ENCODE measurements around the gene CDC14B.
"Not testable (repeated sequence)": the region's sequence is repeated elsewhere in the genome, so short reads cannot be mapped to it uniquely, and the experiment has no call there.

The CDC14B gene

GRCh38 chr9:96626912-96627311, 7.3 kb upstream of the CDC14B start:
- no peak for DNase-seq (ENCODE audit: low spot score)

GRCh38 chr9:96621618-96622017, 2.0 kb upstream of the CDC14B start:
- no peak for DNase-seq (ENCODE audit: low spot score)

- DNase-seq (ENCODE audit: low spot score), result no peak
Measured at GRCh38 chr9:96620832-96621269, 1.2 kb upstream of the CDC14B start.

DNA sequence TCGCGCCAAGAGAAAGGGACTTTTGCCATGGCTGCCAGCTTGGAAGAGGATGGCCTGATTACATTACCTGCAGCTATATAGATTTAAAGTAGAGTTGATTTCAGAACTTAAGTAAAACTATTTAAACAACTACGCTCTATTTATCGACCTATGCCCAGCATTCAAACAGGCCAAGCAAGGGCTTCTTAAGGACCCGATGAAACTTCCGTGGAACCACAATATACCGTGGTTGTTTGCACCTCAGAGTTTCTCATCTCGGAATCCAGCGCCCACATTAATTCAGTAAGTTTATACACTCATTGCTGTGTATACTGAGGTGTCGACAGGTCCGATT, 505 bp upstream of the CDC14B start:
- DNase-seq (ENCODE audit: low spot score), result no peak

- no peak for DNase-seq (ENCODE audit: low spot score)
Measured at GRCh38 chr9:96619124-96619465, 548 bp downstream of the CDC14B start.

DNA sequence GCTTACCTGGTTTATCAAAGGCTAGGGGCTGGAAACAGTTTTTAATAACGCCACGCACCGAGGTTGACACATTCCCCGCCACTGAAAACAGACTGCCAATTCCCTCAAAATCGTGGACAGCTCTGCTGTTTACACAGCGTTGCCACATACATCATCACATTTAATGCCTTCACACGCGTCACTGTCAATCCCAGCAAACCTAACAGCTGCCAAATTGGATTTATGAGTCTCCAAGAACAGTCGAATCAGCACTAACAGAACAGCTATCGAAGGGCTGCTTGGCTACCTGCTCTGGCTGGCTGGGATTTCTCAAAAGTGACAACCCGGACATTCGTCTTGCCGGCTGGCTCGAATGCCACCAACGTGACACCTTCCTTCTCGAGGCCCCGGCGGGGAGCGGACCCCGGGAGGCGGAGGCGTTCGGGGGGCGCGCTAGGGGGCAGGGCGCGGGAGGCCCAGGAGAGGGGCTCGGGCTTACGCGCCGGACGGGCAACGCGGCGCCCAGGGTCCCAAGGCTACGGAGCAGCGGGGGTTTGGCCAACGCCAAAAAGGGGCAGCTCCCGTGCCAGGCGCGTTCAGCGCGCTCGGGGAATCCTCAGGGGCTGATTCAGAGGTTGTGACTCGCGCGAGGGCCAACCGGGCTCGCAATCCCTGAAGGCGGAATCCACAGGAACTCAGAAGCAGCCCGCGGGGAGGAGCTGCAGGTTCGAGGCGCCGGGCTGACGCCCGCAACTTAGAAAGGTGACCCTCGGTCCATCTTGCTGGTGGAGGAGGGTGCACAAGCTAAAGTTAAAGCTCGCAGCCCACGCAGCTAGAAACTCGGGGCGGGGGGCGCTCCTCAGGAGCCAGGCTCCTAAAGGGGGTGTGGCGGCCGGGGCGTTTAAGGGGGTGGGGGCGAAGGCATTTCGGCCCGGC, 1.2 kb downstream of the CDC14B start:
- DNase-seq (ENCODE audit: low spot score), result peak; percentile 71

DNA sequence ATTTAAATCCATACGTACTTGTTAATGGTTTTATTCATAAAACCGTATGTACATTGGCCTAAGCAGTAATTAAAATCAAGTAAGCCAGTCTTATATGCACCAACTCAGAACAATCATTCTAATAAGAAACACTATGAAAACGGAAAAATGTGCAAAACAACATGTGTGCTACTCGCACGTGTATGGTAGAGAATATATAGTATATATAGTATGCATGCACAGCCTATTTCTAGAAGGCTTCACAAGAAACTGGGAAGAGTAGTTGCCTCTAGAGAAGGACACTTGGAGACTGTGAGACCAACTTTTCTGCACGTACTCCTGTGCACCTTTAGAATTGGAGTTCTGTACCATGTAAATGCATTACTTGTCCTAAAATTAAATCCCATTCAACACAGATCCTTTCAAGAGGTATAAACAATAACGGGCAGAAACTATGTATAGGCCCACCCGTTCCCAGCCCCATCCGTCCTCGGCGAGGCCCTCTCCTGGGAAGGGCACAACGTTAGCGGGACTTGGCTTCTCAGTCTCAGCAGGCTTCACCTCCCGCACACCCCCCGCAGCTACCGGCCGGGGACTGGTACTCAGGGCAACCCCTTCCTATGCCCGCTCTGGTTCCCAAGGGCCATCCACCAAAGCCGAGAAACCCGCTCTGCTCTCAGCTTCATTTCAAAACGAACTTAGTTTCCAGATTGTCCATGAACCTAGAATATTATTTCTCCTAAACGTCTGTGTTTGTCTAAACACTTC, 2.0 kb downstream of the CDC14B start:
- DNase-seq (ENCODE audit: low spot score), result no peak

GRCh38 chr9:96616817-96617438, 2.7 kb downstream of the CDC14B start:
- no peak for DNase-seq (ENCODE audit: low spot score)

GRCh38 chr9:96615411-96615810, 4.2 kb downstream of the CDC14B start:
- DNase-seq (ENCODE audit: low spot score), result no peak

GRCh38 chr9:96614664-96615063, 5.0 kb downstream of the CDC14B start:
- not testable (repeated sequence) for DNase-seq (ENCODE audit: low spot score)

GRCh38 chr9:96612966-96613589, 6.6 kb downstream of the CDC14B start:
- DNase-seq (ENCODE audit: low spot score), result no peak

GRCh38 chr9:96612105-96612965, 7.3 kb downstream of the CDC14B start:
- peak; percentile 87 for DNase-seq (ENCODE audit: low spot score)

- DNase-seq (ENCODE audit: low spot score), result no peak
Measured at GRCh38 chr9:96611302-96611701, 8.3 kb downstream of the CDC14B start.

DNA sequence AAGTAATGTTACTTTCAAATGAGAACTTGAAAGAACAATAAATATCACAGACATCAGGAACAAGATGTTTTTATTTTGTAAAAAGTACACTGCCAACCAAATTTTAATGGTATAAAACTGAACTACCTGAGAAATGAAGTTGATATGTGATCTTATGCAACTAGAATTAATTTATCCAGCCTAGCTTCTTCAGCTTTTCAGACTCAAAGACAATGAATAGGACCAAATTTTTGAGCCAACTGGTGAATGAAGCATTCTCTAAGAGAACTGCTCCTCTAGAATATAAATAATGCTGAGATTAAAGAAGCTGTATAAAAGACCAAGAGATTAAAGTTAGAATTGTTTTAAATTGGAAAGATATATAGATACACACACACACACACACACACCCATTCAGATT, 9.9 kb downstream of the CDC14B start:
- DNase-seq (ENCODE audit: low spot score), result no peak

DNA sequence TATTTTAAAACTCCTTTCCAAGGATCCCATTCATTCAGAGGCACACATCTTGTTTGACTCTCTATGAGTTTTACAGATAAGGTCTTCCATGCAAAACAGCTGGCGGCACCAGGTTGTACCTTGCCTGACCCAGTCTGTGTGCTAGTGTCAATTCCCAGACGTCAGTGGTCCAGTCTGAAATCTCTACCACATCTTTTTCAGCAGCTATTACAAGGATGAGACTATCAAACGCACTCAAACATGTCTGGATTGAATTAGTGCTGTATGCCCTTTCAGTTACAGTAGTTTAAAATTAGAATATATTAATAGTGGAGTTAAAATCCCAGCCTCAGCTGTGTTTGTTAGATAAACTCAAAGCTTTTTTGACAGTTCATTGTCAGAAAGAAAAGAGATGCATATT, 11.7 kb downstream of the CDC14B start:
- no peak for DNase-seq (ENCODE audit: low spot score)

- no peak for DNase-seq (ENCODE audit: low spot score)
Measured at GRCh38 chr9:96605328-96605727, 14.3 kb downstream of the CDC14B start.

- no peak for DNase-seq (ENCODE audit: low spot score)
Measured at GRCh38 chr9:96604004-96604319, 15.7 kb downstream of the CDC14B start.

GRCh38 chr9:96603305-96604003, 16.2 kb downstream of the CDC14B start:
- no peak for DNase-seq (ENCODE audit: low spot score)

DNA sequence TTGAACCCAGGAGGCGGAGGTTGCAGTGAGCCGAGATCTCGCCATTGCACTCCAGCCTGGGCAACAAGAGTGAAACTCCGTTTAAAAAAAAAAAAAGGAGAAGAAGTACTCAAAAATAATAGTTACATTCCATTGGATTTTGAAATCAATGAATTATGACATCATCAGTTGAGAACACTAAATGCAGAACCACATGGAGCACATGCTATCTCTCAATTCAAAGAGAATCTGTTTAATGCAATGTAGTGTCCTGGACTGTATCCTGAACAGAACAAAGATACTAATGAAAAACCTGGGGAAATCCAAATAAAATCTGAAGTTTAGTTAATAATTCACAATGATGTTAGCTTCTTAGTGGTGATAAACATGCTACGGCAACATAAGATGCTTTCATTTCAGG, 20.3 kb downstream of the CDC14B start:
- DNase-seq (ENCODE audit: low spot score), result no peak

- DNase-seq (ENCODE audit: low spot score), result no peak
Measured at GRCh38 chr9:96596601-96597111, 23.0 kb downstream of the CDC14B start.
